PFSK-1 (cell line): ENCODE measurements around the gene NUDT4.

Source experiments
- FOXP2 ChIP-seq: optimal IDR thresholded peaks from 2 replicates; pipeline ENCODE3; 2011; ENCODE audit warnings: borderline replicate concordance, control low read depth, inconsistent platforms; ENCODE audit not compliant: insufficient read depth; ENCODE audit errors: extremely low read length, extremely low read depth
- POLR2AphosphoS5 ChIP-seq: IDR thresholded peaks from 2 replicates; pipeline ENCODE4 v1.6.1; 2012; ENCODE audit warnings: low read depth, mild to moderate bottlenecking, control low read depth, low read length, moderate library complexity
- SIN3A ChIP-seq: IDR thresholded peaks from 2 replicates; pipeline ENCODE4 v1.6.1; 2012; ENCODE audit warnings: mild to moderate bottlenecking, low read length, moderate library complexity, borderline replicate concordance; ENCODE audit not compliant: insufficient read depth
- TAF1 ChIP-seq: IDR thresholded peaks from 2 replicates; pipeline ENCODE4 v1.6.1; 2012; ENCODE audit warnings: low read length, control low read depth, borderline replicate concordance; ENCODE audit not compliant: insufficient read depth
- TF ChIP-seq, protein P1 (sequence below), 2 experiments: IDR thresholded peaks; 2 replicates each; pipeline versions ENCODE4 v1.6.1 to v1.8.0; 2011 to 2012; ENCODE audit warnings: low read depth in 2 of 2, low read length in 2 of 2, control low read depth in 1 of 2, inconsistent platforms in 1 of 2, mild to moderate bottlenecking in 1 of 2, moderate library complexity in 1 of 2; ENCODE audit not compliant: insufficient read depth in 1 of 2

Gene NUDT4

DNA sequence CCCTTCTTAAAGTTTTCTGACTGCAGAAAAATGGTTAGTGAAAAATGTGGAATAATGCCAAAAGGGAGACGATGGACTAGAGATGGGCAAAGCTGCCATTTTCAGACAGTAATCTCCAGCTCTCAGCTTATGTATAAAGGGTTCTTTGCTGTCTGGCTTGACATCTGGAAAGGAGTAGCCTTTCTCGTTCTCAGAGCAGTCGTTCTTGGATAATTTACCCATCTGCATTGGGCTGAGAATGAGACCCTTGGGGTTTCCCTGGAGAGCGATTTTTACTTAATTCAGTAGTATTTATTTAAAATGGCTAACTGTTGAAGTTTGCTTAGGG, 1.2 kb downstream of the NUDT4 start:
- TF ChIP-seq, protein P1, sequence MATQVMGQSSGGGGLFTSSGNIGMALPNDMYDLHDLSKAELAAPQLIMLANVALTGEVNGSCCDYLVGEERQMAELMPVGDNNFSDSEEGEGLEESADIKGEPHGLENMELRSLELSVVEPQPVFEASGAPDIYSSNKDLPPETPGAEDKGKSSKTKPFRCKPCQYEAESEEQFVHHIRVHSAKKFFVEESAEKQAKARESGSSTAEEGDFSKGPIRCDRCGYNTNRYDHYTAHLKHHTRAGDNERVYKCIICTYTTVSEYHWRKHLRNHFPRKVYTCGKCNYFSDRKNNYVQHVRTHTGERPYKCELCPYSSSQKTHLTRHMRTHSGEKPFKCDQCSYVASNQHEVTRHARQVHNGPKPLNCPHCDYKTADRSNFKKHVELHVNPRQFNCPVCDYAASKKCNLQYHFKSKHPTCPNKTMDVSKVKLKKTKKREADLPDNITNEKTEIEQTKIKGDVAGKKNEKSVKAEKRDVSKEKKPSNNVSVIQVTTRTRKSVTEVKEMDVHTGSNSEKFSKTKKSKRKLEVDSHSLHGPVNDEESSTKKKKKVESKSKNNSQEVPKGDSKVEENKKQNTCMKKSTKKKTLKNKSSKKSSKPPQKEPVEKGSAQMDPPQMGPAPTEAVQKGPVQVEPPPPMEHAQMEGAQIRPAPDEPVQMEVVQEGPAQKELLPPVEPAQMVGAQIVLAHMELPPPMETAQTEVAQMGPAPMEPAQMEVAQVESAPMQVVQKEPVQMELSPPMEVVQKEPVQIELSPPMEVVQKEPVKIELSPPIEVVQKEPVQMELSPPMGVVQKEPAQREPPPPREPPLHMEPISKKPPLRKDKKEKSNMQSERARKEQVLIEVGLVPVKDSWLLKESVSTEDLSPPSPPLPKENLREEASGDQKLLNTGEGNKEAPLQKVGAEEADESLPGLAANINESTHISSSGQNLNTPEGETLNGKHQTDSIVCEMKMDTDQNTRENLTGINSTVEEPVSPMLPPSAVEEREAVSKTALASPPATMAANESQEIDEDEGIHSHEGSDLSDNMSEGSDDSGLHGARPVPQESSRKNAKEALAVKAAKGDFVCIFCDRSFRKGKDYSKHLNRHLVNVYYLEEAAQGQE (IDR thresholded peaks at IDR 0.05; ENCODE audit: insufficient read depth in 1 of 2, low read depth in 2 of 2, low read length in 2 of 2): no peak
- TF ChIP-seq TAF1: peak; percentile 33; the same call in 1 of the 2 replicates

DNA sequence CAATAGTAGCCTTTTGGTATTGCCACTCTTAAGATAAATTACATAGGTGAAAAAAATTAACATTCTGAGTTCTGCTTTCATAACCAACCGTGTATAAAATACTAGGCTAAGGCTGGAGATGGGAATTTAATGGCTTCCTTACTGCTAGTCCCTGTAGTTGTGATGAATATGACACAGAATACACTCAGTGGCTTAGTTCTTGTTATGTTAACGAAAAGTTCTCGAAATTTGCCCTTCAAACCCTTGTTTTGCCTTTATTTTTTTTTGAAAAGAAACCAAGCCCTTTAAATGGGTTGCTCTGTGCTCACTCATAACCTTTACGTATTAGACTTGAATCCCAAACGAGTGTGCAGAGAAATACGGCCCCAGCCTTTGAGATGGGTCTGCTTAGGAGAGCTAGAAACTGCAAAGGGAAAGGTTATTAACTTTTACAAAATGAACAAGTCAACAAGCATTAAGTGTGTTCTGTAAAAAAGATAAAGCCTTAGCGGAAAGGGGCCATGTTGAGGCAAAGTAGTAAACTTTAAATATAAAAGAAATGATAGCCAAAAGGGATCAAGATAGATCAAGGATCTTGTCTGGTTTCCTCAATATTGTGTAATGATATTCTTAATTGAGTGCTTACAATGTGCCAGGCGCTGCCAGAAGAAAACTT, 1.7 kb downstream of the NUDT4 start:
- TF ChIP-seq SIN3A: 0 out of 2 replicates have a peak, but pooled peaks have one; percentile 35
- no peak for TF ChIP-seq FOXP2
- peak; percentile 21; the same call in 1 of the 2 replicates for TF ChIP-seq TAF1

DNA sequence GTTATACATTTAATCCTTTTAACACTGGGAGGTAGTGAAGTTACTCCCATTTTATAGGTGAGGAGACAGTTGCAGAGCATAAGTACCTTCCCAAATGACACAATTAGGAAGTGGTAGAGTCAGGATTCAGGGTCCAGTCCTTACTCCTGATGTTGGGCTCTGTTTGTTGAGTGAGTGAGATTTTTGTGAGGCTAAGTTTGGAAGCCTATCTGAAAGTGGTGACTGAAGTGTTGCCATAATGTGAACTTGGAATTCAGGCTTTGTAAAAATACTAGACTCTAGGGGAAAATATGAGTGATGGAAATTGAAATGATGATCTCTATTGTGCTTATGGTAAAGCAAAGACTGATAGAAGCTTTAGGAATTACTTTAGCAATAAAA, 2.2 kb downstream of the NUDT4 start:
- TF ChIP-seq, protein P1 (IDR thresholded peaks at IDR 0.05; ENCODE audit: insufficient read depth in 1 of 2, low read depth in 2 of 2, low read length in 2 of 2): no peak
- TF ChIP-seq TAF1: no peak
- no peak for TF ChIP-seq FOXP2
- no peak for TF ChIP-seq POLR2AphosphoS5
- TF ChIP-seq SIN3A: no peak

DNA sequence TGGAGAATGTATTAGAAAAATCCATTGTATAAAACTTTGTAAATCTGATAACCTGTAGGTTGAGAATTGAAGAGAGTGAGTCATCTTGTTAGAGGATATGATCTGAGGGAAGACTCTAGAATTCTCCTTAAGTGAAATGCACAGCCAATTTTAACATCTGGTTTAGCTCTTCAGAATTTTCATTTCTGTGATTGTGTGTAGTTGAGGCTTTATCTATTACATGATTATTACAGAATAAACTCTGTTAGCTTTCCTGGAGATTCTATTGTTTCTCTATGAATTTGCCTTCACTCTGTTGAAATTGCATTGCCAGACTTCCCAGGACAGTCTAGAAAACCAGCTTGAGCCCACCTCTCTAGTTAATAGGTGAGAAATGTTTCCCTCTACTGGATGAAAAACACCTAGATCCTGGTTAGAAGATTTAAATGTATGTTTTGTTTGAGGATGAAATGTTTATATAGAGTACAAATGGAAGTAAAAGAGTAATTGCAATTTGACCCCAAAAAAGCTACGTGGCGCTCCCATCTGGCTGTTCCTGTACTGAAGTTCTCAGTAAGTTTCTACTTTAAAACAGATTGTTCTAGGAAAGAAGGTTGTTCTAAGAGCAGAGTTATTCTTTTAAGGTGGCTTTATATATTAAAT, 2.9 kb downstream of the NUDT4 start:
- TF ChIP-seq POLR2AphosphoS5 (no peak), FOXP2 (no peak), SIN3A (no peak)
- TF ChIP-seq, protein P1 (IDR thresholded peaks at IDR 0.05; ENCODE audit: insufficient read depth in 1 of 2, low read depth in 2 of 2, low read length in 2 of 2): no peak

DNA sequence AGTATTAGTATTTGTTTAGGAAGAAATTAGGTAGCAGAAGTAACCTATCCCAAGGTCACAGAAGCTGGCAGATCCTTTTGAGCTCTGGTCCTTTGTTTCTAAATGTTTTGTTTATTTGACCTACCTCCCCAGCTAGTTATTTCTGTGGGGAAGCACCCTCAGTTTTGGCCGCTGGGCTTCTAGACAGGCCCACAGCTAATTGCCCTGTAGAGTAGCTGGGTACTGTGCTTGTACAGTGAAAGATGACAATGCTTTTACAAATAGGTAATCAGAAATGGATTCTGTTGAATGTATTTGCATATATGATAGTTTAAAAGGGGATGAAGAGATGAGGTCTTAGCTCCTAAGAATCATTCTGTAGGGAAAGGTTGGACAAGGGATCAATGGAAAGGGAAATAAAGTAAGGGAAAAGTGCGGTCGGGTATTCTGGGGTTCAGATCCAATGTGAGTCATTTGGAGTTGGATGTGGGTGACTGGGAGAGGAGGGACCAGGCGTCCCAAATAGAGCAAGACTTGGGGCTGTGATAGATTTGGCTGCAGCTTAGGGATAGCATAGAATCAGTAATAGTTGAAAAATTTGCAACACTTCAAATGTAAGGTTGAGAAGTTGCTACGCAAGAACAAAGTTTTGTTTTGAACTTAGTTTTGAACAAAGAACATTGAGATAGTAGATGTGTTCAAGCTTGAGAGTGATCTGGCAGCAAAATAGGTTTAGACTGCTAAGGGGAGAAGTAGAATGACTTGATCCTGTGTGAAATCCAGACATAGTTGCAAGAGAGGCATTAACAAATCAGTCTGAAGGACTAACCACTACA, 3.6 kb downstream of the NUDT4 start:
- TF ChIP-seq FOXP2 (no peak), POLR2AphosphoS5 (no peak), TAF1 (no peak), SIN3A (no peak)
- TF ChIP-seq, protein P1 (IDR thresholded peaks at IDR 0.05; ENCODE audit: insufficient read depth in 1 of 2, low read depth in 2 of 2, low read length in 2 of 2): no peak
